ENCODE data around the gene ACADVL.

ACADVL gene

DNA sequence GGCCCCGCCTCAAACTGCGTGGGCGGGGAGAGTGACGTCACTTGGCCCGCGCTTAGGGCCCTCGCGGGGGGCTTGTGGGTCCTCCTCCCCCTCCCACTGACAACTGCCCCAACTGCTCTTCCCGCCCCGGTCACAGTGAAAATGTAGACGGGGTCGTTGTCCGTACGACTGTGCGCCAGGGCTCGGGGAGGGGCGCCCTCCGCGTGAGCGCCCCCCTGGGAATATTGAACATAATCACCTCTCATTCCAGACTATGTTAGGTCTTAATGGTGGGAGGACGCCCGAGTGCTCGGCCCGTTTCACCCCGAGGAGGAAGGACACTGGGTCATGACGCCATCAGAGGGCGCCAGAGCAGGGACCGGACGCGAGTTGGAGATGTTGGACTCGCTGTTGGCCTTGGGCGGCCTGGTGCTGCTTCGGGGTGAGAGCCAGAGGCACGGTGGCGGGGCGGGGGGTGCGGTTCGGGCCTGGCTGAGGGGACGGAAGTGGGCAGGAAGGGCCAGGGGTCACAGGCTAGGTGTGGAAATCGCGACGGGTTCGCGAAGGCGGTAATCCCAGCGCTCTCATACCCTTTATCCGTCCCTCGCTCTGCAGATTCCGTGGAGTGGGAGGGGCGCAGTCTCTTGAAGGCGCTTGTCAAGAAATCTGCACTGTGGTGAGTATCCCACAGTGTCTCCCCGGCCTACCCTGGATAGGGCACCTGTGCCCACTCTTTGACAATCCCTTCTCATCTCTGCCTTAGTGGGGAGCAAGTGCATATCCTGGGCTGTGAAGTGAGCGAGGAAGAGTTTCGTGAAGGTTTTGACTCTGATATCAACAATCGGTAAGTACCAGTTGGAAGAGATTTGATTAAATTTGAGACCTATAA is 32.7 kb downstream of the ACADVL start, which contains the start of gene ELP5:
Gene ELP5 (plus strand): TSS at position 40 of the 868 bp plus-strand sequence. CDS start 336 bp downstream, at position 376.
- DNase-seq (ENCODE audit: low spot score), result peak; percentile 92

DNA sequence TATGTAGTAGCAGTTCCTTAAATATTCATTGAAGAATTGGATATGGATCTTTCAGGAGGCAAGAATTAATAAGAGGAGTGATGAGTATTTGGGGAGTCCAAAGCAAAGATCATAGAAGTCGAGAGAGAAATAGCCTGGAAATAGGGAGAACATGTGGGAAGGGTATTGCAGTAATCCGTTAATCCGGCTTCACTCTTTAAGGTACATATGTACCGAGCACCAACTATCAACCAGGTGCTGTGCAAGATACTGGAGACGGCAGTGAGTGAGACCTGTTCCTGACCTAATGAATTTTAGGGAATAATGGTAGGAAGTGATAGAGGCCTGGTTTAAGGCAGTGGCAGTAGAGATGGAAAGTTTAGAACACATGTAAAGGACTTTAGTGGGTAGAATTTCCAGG is 33.3 kb downstream of the ACADVL start:
- no peak for DNase-seq (ENCODE audit: low spot score)

DNA sequence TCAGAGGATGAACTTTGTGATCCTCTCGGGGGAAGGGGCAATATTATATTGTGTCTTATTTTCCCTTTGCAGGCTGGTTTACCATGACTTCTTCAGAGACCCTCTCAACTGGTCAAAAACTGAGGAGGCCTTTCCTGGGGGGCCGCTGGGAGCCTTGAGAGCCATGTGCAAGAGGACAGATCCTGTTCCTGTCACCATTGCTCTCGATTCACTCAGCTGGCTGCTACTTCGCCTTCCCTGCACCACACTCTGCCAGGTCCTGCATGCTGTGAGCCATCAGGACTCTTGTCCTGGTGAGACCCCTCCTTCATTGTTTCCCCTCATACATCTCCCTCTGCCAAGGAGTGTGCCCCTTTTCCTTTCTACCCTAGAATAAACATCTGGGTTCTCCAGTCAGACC is 34.8 kb downstream of the ACADVL start:
- DNase-seq (ENCODE audit: low spot score), result no peak

DNA sequence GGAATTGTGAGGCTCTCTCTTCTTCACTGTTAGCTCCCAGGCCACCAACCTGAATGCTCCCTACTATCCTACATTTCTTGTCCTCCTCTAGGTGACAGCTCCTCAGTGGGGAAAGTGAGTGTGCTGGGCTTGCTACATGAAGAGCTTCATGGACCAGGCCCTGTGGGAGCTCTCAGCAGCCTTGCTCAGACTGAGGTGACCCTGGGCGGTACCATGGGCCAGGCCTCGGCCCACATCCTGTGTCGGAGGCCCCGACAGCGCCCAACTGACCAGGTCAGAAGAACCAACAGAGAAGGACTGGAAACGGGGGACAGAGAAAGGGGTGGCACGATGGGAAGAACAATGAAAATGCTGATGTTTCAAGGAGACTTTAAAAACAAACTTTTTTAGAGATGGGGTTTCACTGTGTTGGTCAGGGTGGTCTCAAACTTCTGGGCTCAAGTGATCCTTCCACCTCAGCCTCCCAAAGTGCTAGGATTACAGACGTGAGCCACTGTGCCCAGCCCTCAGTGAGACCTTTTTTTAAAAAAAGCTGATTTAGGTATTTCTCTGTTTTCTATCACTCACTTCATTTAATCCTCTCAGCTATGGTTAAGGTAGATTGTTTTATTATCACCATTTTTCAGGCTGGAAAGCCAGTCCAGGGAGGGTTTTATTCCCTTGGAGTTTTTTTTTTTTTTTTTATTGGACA is 37.2 kb downstream of the ACADVL start:
- no peak for DNase-seq (ENCODE audit: low spot score)

DNA sequence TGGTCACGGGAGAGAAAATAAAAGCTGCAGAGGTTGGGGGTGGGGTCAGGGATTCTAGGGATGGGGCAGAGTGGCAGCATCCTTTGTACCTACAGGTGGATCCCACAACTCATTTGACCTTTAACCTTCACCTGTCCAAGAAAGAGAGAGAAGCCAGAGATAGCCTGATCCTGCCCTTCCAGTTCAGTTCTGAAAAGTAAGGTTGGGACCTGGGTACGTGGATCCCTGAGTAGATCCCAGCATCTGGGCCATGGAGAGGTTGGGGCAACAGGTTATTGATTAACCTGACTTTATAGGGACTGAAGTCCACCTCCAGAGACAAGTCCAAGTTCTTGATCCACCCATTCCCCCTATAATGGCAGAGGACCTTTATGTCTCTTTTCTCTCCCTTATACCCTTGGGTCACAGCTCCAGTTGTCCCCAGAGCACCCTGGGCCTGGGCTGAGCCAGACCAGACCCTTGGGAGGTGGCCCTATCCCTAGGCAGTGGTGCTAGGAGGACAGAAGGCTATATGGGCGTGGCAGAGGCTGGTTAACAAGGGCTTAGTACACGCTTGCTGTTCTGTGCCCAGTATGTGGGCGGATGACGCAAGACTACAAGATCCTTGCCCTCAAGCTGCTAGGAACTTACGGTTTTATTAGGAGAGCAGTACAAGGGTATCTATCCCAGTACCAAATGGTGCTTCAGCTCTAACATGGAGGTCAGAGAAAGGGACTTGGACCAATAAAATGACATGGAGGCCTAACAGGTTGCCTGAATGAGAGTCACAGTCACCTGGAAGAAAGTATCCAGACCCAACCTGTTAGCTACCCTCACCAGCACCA is 39.2 kb downstream of the ACADVL start:
- DNase-seq (ENCODE audit: low spot score), result no peak

DNA sequence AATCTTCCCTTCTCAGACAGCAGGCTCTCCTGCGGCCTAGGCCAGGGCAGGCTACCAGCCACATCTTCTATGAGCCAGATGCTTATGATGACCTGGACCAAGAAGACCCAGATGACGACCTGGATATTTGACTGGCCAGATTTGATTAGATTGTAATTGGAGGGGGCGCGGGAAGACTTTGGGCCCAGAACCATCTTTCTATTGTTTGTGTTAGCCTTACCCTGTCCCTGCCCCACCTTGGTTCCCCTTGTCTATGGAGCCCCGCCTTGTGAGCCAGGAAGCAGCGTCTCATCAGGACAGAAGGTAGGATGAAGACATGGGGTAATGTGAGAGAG is 39.8 kb downstream of the ACADVL start:
- no peak for DNase-seq (ENCODE audit: low spot score)

DNA sequence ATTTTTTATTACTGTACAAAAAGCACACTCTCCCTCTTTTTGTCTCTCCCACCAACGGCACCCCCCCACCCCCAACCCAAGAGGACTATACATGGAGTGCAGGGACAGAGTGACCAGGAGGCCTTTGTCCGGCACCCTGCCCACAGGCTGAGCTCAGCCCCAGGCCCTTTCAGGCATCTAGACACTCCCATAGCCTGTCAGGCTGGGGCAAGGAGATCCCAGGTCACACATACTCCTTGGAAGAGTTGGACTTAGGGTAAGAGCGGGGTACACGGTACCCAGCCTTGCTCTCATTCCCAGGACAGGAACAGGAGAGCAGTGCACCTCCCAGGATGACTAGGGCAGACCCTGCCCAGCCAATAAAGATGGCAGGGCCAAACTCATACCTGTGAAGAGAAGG is 40.4 kb downstream of the ACADVL start:
- DNase-seq (ENCODE audit: low spot score), result no peak

DNA sequence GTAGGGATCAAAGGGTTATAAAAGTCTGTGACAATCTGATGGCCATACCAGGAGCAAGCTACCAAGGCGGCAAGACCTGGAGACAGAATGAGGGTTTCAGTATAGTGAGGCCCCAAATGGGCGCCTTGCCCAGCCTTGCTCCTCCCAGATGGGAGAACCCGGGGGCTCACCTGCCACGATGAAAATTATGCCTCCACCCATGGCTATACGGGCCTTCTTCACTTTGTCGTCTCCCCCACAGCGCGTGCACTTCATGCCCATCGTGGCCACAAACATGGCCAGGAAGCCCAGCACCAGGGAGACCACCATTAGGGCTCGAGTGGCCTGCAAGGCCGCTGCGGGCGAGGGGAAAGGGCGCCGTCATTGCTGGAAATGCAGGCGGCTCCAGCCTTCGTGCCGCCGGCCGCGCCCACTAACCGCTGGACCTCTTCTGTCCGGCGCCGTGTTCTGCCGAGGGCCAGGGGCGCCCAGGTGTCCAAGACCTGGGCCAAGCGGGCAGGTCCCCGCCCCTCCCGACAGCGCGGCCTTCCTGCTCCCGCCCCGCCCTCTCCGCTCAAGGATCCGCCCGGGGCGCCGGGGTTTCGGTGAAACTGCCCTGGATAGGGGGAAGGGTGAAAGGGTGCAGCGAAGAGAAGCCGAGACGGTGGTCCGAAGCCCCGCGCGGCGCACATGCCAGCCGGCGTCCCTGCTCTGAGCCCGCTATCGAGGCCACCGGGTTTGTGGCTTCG is 41.1 kb downstream of the ACADVL start:
- peak; percentile 62 for DNase-seq (ENCODE audit: low spot score)

DNA sequence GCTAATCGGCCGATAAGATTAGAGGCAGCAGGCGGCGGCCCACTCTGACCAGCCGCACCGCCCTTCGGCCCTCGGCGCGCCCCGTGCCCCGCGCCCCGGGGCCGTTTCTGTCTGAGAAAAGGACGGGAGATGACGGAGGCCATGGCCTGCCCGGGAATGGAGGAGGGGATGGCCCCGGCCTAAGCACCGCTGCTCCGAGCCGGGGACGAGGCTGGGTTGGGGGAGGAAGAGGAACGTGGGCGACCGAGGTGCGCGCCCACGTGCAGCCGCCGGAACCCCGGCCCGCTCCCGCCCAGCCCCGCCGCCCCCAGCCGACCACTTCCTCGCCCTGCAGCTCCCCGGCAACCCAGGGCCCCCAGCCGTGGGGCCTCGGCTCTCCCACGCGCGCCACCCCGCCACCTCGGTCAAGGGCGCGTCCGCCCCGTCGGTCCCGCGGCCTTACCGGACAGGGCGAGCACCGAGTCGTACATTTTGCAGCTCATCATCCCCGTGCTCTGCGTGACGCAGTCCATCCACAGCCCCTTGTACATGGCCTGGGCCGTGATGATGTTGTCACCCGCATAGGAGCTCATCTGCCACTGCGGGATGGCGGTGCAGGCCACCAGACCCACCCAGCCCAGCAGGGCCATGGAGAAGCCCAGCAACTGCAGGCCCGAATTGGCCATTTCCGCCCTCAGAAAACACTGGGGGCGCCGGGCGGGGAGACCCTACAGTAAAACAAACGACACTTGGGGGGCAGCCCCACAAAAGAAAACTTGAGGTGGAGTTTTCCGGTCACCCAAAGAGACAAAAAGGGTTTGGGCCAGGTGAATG is 41.8 kb downstream of the ACADVL start:
- peak; percentile 41 for DNase-seq (ENCODE audit: low spot score)

DNA sequence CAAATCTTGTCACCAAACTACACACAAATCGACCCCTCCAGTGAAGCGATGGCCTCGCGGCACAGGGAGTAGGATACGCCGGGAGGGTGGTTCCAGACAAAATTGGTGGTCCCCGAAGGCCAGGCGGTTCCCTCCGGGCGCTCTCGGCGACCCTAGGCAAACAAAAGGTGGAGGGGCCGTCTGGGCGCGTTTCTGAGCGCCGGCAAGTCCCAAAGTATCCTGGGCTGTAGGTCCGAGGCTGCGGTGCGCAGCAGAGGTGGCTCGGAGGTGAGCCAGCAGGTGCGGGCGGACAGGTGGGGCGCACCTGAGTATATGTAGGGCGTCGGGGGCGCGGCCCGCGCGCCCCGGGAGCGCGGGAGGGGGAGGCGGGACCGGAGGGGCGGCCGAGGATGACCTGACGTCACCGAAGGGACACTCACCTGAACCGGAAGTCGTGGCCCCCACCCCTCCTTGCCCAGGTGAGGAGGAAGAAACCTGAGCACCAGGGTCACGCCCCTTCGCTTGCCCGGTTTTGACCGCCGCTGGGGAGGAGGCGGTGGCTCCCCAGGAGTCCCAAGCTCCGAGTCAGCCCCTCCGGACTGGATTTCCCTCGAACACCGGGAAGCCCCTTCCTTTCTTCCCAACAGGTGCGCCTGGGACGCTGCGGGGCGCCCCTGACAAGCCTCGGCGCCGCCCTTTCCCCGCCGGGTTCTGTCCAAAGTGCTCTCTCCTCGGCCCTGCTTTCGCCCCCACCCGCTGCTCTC is 42.6 kb downstream of the ACADVL start, which contains the start of gene CLDN7:
Gene CLDN7 (minus strand): TSS at position 287 of the 743 bp plus-strand sequence. CDS start 435 bp downstream, outside the sequence.
- DNase-seq (ENCODE audit: low spot score), result no peak

DNA sequence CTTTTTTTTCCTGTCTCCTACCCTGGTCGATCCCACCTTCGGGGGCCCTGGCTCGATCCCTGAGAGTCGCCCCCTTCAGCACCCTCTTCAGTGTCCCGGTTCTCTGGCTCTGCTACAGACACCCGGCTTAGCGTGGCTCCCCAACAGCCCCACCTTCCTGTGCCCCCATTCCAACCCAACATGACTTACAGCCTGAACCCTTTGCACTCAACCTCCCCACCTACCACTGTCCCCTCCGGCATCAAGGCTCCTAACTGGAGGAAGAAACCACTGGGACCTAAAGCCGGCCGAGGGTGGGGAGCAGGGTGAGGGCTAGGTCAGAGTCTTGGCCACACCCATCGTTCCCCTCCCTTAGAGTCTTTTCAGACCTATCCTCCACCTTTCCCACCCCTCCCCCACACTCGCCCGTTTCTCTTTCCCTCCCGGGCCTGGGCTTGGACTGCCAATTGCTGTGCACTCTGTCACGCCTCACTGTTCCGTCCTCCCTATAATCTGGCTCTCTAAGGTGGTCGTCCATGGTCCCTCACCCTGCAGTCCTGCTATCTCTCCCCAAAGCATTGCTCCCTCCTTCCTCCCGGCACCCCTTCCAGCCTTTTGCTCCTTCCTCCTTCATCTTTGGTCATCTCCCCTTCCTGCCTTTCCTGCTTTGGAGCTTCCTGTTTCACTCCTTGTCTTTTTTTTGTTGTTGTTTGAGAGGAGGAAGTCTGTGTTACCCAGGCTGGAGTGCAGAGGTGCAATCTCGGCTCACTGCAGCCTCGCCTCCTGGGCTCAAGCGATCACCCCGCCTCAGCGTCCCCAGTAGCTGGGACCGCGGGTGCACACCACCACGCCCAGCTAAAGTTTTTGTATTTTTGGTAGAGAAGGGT is 43.4 kb downstream of the ACADVL start:
- no peak for DNase-seq (ENCODE audit: low spot score)

DNA sequence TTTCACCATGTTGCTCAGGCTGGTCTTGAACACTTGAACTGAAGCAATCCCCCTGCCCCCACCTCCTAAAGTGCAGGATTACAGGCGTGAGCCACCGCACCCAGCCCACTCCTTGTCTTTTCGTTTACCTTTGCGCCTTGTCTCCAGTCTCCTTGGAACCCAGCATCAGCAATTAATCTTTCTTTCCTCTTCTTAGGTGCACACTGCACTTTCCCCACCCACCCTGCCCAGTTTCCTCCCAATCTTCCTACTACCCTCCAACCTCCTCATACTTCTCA is 44.0 kb downstream of the ACADVL start:
- DNase-seq (ENCODE audit: low spot score), result no peak

DNA sequence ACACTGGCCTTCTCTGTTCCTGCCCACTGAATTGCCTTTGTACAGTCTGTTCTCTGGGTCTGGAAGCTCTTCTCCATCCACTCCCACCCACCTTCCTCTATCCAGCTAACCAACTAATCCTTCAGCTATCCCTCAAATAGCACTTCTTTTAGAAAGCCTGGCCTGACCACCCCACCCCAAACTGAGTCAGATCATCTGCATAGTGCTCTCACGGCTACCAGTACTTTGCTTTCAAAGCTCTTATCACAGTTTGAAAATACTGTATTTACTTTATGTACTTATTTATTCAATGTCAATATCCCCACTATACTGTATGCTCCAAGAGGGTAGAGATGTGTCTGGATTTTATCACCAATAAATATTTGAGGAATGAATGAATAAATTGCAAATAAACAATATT is 47.0 kb downstream of the ACADVL start:
- no peak for DNase-seq (ENCODE audit: low spot score)
